Muscle of back (tissue), 11 donors: ENCODE data around the gene DENND2A. TPM values are rescaled to one million over a fixed set of nuclear protein-coding genes. Genes with fewer than 3 reads are reported as not detected.
"Not testable (repeated sequence)": the region's sequence is repeated elsewhere in the genome, so short reads cannot be mapped to it uniquely, and the experiment has no call there.

Experiments used
- DNase-seq, 3 donors: peaks; one replicate each; pipeline versions ENCODE4 v3.0.0 to v3.0.0-alpha.2; 2013
- polyA plus RNA-seq, 10 donors: library from polyadenylated mRNA; unstranded; fragments of 120-200 nt; gene quantifications; one replicate each; pipeline ENCODE4 v1.2.1, GENCODE V29; 2013; ENCODE audit not compliant: insufficient read length in 10 of 10

DENND2A gene
- polyA plus RNA-seq, 10 donors = 43.9 to 76.9 (median 47.8) TPM

- no peak for DNase-seq
These were observed 82.6 kb downstream of the DENND2A start for GRCh38 chr7:140557809-140558518.

GRCh38 chr7:140557069-140557468 is 83.5 kb downstream of the DENND2A start:
- DNase-seq = no peak

GRCh38 chr7:140553236-140553635 is 87.4 kb downstream of the DENND2A start:
- not testable (repeated sequence) for DNase-seq

GRCh38 chr7:140552240-140552679 is 88.4 kb downstream of the DENND2A start:
- no peak for DNase-seq

- DNase-seq = peak in 1 of 3 donors; percentile 46
These were observed 89.0 kb downstream of the DENND2A start for GRCh38 chr7:140551355-140552239.

- DNase-seq = no peak
These were observed 93.7 kb downstream of the DENND2A start for GRCh38 chr7:140546947-140547346.

- no peak for DNase-seq
These were observed 96.2 kb downstream of the DENND2A start for GRCh38 chr7:140544388-140544826.

- DNase-seq = peak in 2 of 3 donors; percentile 49 to 83
These were observed 98.4 kb downstream of the DENND2A start for GRCh38 chr7:140542228-140542603.

GRCh38 chr7:140541513-140542227 is 98.9 kb downstream of the DENND2A start:
- peak; percentile 91 to 93 (median 91) for DNase-seq

GRCh38 chr7:140541176-140541512 is 99.5 kb downstream of the DENND2A start:
- DNase-seq = no peak

- no peak for DNase-seq
These were observed 100.4 kb downstream of the DENND2A start for GRCh38 chr7:140540136-140540777.

GRCh38 chr7:140539461-140539860 is 101.2 kb downstream of the DENND2A start:
- peak in 2 of 3 donors; percentile 36 to 63 for DNase-seq

- DNase-seq = no peak
These were observed 102.7 kb downstream of the DENND2A start for GRCh38 chr7:140537750-140538482.

- peak; percentile 28 to 84 (median 57) for DNase-seq
These were observed 105.9 kb downstream of the DENND2A start for GRCh38 chr7:140534743-140535142.

GRCh38 chr7:140533394-140533872 is 107.2 kb downstream of the DENND2A start:
- DNase-seq = no peak

GRCh38 chr7:140529428-140529827 is 111.2 kb downstream of the DENND2A start:
- not testable (repeated sequence) for DNase-seq

- DNase-seq = no peak
These were observed 113.6 kb downstream of the DENND2A start for GRCh38 chr7:140526787-140527664.

GRCh38 chr7:140526214-140526613 is 114.4 kb downstream of the DENND2A start:
- DNase-seq = no peak

GRCh38 chr7:140525743-140526142 is 114.9 kb downstream of the DENND2A start:
- DNase-seq = no peak

GRCh38 chr7:140521421-140521820 is 119.2 kb downstream of the DENND2A start:
- DNase-seq = no peak
